GM12878 (cell line): ENCODE results near the gene BMP2K. TPM values are rescaled to one million over a fixed set of nuclear protein-coding genes. Genes with fewer than 3 reads are reported as not detected.

ENCODE experiments used
- ATAC-seq: fragments of 200-7000 bp; cut with Tn5 transposase; 3 replicates; pipeline ENCODE4 v1.9.1; 2020; ENCODE audit warnings: mild to moderate bottlenecking, moderate library complexity
- BruUV-seq: library from RNA; stranded (reverse); fragments of 400-500 nt; replicated peaks from 2 replicates; lab custom pipeline; 2021; lab: Mats Ljungman, UMichigan
- CTCF ChIA-PET: fragments of 300-600 bp; sonication (Branson Sonifier 250); formaldehyde crosslinking; extraction: SDS; loops from one replicate; lab custom pipeline; 2021; ENCODE audit warnings: inconsistent platforms; lab: Yijun Ruan, JAX
- POLR2A ChIA-PET: fragments of 350-600 bp; formaldehyde crosslinking; extraction: SDS; loops from one replicate; lab custom pipeline; 2021; ENCODE audit warnings: inconsistent platforms; lab: Charles Lee
- RAD21 ChIA-PET: fragments of 300-600 bp; sonication (Branson Sonifier 250); formaldehyde crosslinking; loops from one replicate; lab custom pipeline; 2023; ENCODE audit warnings: antibody characterized with exemption; ENCODE audit not compliant: unreplicated experiment; lab: Charles Lee
- SMC1A ChIA-PET: fragments of 300-600 bp; sonication (Branson Sonifier 250); formaldehyde crosslinking; loops from one replicate; lab custom pipeline; 2023; ENCODE audit not compliant: unreplicated experiment, uncharacterized antibody; lab: Charles Lee
- DNase-seq: peaks from one replicate; pipeline ENCODE4 v3.0.0-alpha.2; 2011; ENCODE audit warnings: low read depth, low spot score
- FAIRE-seq: peaks from 3 replicates; lab custom pipeline; 2011; peaks lifted over from hg19 to GRCh38; lab: Jason Lieb, UNC
- H2AFZ ChIP-seq: 2 replicates; pipeline ENCODE4 v1.6.0; 2011; ENCODE audit warnings: low read depth, low read length, control low read depth; ENCODE audit not compliant: control insufficient read depth
- H3K27ac ChIP-seq: 2 replicates; pipeline ENCODE4 v1.5.1; 2011; ENCODE audit warnings: control low read depth; ENCODE audit not compliant: control insufficient read depth, insufficient read depth
- H3K27me3 ChIP-seq, 2 experiments: replicated peaks in 1 of 2; 2 replicates each; pipeline versions ENCODE4 v1.6.0 to v1.6.1; 2011; ENCODE audit warnings: low read length in 1 of 2; ENCODE audit not compliant: control insufficient read depth in 2 of 2, insufficient read depth in 2 of 2
- H3K36me3 ChIP-seq, 2 experiments: 2 replicates each; pipeline ENCODE4 v1.5.1; 2011; ENCODE audit warnings: low read length in 1 of 2; ENCODE audit not compliant: control insufficient read depth in 2 of 2, insufficient read depth in 2 of 2
- H3K4me1 ChIP-seq: 2 replicates; pipeline ENCODE4 v1.6.1; 2011; ENCODE audit warnings: mild to moderate bottlenecking, low read length, moderate library complexity, mixed read lengths; ENCODE audit not compliant: control insufficient read depth, insufficient read depth
- H3K4me2 ChIP-seq: 2 replicates; pipeline ENCODE4 v1.6.0; 2011; ENCODE audit warnings: control low read depth; ENCODE audit not compliant: control insufficient read depth, insufficient read depth
- H3K4me3 ChIP-seq: fragments of 200-600 bp; sonication (generic); 2 replicates; pipeline ENCODE4 v1.5.1; 2016
- H3K79me2 ChIP-seq: 2 replicates; pipeline ENCODE4 v1.6.0; 2011; ENCODE audit warnings: low read length; ENCODE audit not compliant: control insufficient read depth, insufficient read depth
- H3K9ac ChIP-seq: 2 replicates; pipeline ENCODE4 v1.8.0; 2011; ENCODE audit warnings: low read length, control low read depth, mixed read lengths; ENCODE audit not compliant: control insufficient read depth, insufficient read depth
- H3K9me3 ChIP-seq: replicated peaks from 3 replicates; pipeline ENCODE4 v1.5.1; 2011; ENCODE audit warnings: mild to moderate bottlenecking, low read length; ENCODE audit not compliant: control insufficient read depth, insufficient read depth
- H4K20me1 ChIP-seq: 2 replicates; pipeline ENCODE4 v1.6.0; 2011; ENCODE audit not compliant: control insufficient read depth, insufficient read depth
- ATF2 ChIP-seq: IDR thresholded peaks from 2 replicates; pipeline ENCODE4 v1.6.1; 2012; ENCODE audit warnings: low read length, inconsistent platforms
- CBX5 ChIP-seq: sonication (generic); IDR thresholded peaks from 2 replicates; pipeline ENCODE4 v1.6.1; 2016; ENCODE audit warnings: low read depth, moderate library complexity, mild to moderate bottlenecking, inconsistent platforms
- EZH2 ChIP-seq: IDR thresholded peaks from 2 replicates; pipeline ENCODE4 v1.6.1; 2012; ENCODE audit warnings: low read depth, mild to moderate bottlenecking, control low read depth, inconsistent platforms, low read length, borderline replicate concordance; ENCODE audit not compliant: control insufficient read depth
- RUNX3 ChIP-seq: IDR thresholded peaks from 2 replicates; pipeline ENCODE4 v1.6.1; 2012; ENCODE audit warnings: low read length, inconsistent platforms
- SMC3 ChIP-seq: IDR thresholded peaks from 2 replicates; pipeline ENCODE4 v1.6.1; 2011; ENCODE audit warnings: low read length, improper control_type of control experiment, borderline replicate concordance
- WGBS: methylation state at CpG from one replicate; pipeline ENCODE4 v1.1.6; 2016; ENCODE audit warnings: low lambda C conversion rate; ENCODE audit not compliant: insufficient replicate concordance, insufficient coverage; ENCODE audit errors: missing lambda C conversion rate; 5-methylcytosine and 5-hydroxymethylcytosine counted together
- in situ Hi-C: fragments of 300-500 bp; cut with MboI; formaldehyde crosslinking; loops from 9 replicates; pipeline ENCODE4 v1.14.3; 2018; ENCODE audit warnings: mixed read lengths
- intact Hi-C: fragments of 100-400 bp; cut with micrococcal nuclease; formaldehyde crosslinking; loops from one replicate; pipeline ENCODE4 v1.14.2; 2022; ENCODE audit not compliant: unreplicated experiment
- polyA plus RNA-seq, 11 experiments: library from polyadenylated mRNA; depleted of rRNA in 4 of 11; unstranded in 6 of 11; stranded (reverse) in 5 of 11; fragments of >200 nt; fragmentation: Nextera tagmentation in 4 of 11; fragmentation: Illumina TruSeq in 1 of 11; extraction: Ambion mirVana in 4 of 11; extraction: Trizol in 1 of 11; gene quantifications; 1 replicate in 1 of 11; 2 replicates in 10 of 11; pipeline versions ENCODE4 v1.2.1 to v1.2.3, GENCODE V29; 2011 to 2016; ENCODE audit warnings: inconsistent platforms in 2 of 11, missing spikeins in 2 of 11, low read depth in 1 of 11
- total RNA-seq, 4 experiments: library from RNA; depleted of rRNA in 3 of 4; stranded (reverse); fragments of >200 nt in 3 of 4; fragmentation: Illumina TruSeq in 1 of 4; extraction: Trizol in 1 of 4; gene quantifications; 2 replicates each; pipeline versions ENCODE4 v1.2.1 to v1.2.3, GENCODE V29; 2013 to 2021

BMP2K gene
- total and polyA plus RNA-seq, 10 of the 15 experiments (the other 5 are each of a cell fraction or from before 2014, with no cell fraction given), result 3.3 to 84.6 (median 24.8) TPM

- H3K27me3 ChIP-seq, result no peaks in the 10 kb centered on the region
- H3K79me2 ChIP-seq, result peaks cover 23% of the 10 kb centered on the region
- H3K27ac ChIP-seq, result no peak overlapping the region
- in situ Hi-C loops (no loop called here), intact Hi-C loops (no loop called here)
- ChIA-PET CTCF (interaction anchor here (1.2 to 2.3 kb wide), 4 partner anchors 10 to 208 kb away, joined by 3 to 10 read pairs (median 8); no protein-coding TSS in a partner anchor), POLR2A (interaction anchor here (0.6 to 3.0 kb wide), 5 partner anchors 11 to 34 kb away, joined by 3 to 15 read pairs (median 4); no protein-coding TSS in a partner anchor), RAD21 (interaction anchor here (0.8 to 2.6 kb wide), 8 partner anchors 10 to 186 kb away, joined by 3 to 12 read pairs (median 6); no protein-coding TSS in a partner anchor), SMC1A (interaction anchor here (0.9 to 4.7 kb wide), 9 partner anchors 10 to 1279 kb away, joined by 3 to 35 read pairs (median 4); no protein-coding TSS in a partner anchor)
- no peaks in the 10 kb centered on the region for H4K20me1 ChIP-seq
- no peak overlapping the region for H3K9ac ChIP-seq
- no TSS peak for BruUV-seq
- 55% methylated on average over 5 of the region's 5 CpGs for WGBS
- peaks cover 3% of the 10 kb centered on the region; the same call in 2 of the 3 replicates for H3K9me3 ChIP-seq
- FAIRE-seq (no peak), ATAC-seq (peak; percentile 73)
- H3K36me3 ChIP-seq, result no peaks in the 10 kb centered on the region; a peak in 1 of 4 replicates
- no peak overlapping the region for H2AFZ ChIP-seq
- peaks cover 6% of the 10 kb centered on the region; the same call in 1 of the 2 replicates for H3K4me1 ChIP-seq
- TF ChIP-seq ATF2, result no peak
- no peak for TF ChIP-seq SMC3
- TF ChIP-seq CBX5, result no peak
- TF ChIP-seq EZH2, result no peak
- peak; percentile 41 for TF ChIP-seq RUNX3
- TF ChIP-seq, all 136 proteins: peak for 1
- Histone ChIP-seq H3K4me3 (no peak overlapping the region), H3K4me2 (peak overlapping the region; percentile 56; the same call in 1 of the 2 replicates)
- no peak for DNase-seq
Measured at GRCh38 chr4:78799551-78800495, 23.7 kb downstream of the BMP2K start.
